A549 treated with AZD9567 at 1 μM for 4 hours (cell line): ENCODE measurements around the gene PCDHA1. TPM values are rescaled to one million over a fixed set of nuclear protein-coding genes. Genes with fewer than 3 reads are reported as not detected.

Experiments used
- total RNA-seq: library from RNA; stranded (reverse); fragments of 200-300 nt; extraction: Qiagen RNA extraction; gene quantifications from 5 replicates; pipeline ENCODE4 v1.2.3, GENCODE V29; 2022; ENCODE audit not compliant: insufficient read depth

The PCDHA1 gene
- total RNA-seq, 1 experiment from 2014 or later, result 0.17 TPM

DNA sequence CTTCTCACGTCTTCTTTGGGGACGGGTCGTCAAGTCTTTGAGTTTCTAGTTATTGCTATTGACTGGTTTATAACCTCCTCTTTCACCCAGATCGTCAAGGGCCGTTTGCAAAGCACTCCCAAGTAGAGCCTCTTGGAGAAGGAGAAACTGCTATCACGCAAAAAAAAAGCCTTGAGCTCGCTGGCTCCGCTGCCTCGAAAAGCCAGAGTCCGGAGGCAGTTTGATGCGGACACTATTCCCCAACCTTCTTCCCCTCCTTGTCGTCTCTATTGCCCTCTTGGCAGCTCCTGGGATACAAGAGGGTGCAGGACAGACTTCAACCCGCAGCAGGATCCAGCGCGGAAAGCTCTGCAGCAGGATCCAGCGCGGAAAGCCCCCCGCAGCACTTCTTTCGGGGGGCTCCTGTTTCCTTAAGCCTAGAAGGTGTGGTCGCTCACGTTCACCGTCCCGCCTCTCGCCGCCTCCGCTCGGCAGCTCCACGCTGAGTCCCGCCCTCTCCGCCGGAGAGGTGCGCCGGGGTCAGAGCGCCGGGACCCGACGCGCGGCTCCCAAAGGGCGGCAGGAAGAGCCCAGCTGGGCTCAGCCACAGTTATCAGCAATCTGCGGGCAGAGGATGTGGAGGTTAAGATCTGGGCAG is 140.0 kb downstream of the PCDHA1 start, which contains the start of gene PCDHAC1:
Gene PCDHAC1, plus strand, starts transcription at position 494 of the 637 bp plus-strand sequence. CDS start 594 bp downstream, outside the sequence.

DNA sequence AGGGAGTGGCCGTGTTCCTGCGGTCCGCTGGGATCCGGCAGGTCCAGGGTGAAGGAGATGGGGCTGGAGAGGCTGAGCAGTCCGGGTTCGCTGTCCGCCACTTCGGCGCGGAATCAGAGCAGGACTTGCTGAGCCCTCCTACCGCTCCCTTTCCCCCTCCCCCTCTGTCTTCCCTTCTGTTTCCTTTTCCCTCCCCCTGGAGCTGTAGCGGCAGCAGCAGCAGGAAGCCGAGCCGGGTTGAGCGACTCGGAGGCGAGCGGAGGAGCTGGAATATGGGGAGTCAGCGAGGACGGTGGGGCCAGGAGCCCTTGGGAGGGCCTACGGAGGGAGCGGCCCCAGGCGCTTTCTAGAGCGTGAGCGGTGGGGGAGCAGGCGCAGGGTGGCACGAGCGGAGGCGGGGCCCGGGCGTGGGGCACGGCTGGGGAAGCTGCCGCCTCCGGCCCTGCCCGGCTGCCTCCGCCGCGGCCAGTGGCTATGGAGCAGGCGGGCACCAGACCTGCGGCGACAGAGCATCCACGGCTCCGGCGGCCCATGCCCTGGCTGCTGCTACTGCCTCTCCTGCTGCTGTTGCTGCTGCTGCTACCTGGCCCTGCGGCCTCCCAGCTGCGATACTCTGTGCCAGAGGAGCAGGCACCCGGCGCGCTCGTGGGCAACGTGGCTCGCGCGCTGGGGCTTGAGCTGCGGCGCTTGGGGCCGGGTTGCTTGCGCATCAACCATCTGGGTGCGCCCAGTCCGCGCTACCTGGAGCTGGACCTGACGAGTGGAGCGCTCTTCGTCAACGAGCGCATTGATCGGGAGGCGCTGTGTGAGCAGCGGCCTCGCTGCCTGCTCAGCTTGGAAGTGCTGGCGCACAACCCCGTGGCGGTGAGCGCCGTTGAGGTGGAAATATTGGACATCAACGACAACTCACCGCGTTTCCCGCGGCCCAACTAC is 180.6 kb downstream of the PCDHA1 start, which contains the start of gene PCDHAC2:
Gene PCDHAC2, plus strand, starts transcription at position 184 of the 933 bp plus-strand sequence. Its CDS starts 291 bp downstream, at position 475.

DNA sequence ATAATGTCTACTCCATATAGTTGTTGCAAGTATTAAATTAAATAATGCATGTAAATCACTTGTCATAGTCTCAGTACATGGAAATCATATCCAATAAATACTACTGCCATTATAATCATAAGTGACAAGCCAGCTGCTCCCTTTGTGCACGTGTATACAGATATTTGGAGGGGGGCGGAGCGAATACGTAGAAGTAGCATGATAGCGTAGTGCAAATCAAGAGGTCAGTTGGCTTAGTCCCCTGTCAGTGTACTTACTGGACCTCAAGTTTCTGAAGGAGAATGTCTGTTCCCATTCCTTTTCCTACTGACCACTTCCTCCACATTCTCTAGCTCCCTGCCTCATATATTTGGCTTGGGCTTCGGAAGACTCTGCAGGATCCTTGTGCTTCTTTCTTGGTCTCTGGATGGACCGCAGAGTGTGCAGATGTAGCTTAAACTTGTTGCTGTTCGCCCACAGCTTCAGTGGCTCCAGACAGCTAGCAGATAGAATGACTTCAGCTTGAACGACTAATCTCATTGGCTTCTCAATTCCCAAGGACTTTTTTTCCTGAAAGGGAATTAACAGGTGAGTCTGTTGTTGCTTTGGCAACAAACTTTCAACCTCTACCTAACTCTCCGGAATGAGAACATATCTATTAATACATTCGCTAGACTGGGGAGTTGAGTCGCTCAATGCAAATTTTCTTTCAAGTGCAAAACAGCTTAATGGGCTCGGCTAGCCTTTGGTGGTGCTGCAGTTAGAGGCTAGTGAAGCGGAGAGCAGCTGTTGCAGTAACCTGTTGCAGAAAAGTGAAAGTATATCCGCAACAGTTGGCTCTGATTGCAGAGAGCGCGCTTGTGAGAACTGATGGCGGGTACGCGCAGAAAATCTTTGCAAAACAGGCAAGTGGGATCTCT is 264.9 kb downstream of the PCDHA1 start, which contains the start of gene PCDHB1:
Gene PCDHB1, plus strand, starts transcription at position 753 of the 899 bp plus-strand sequence. Its CDS starts 97 bp downstream, at position 850.

Other genes with a start within 250 kb of the PCDHA1 start
- 2.5 to 4.0 TPM (median 3.1 TPM) in 4 of 5 replicates, not detected in the other for gene EIF4EBP3, start 238.5 kb upstream of the PCDHA1 start, total RNA-seq
- gene SRA1, start 228.7 kb upstream of the PCDHA1 start, total RNA-seq, result 35.3 to 51.4 TPM (median 46.1 TPM) in 5 replicates
- 6.4 to 8.7 TPM (median 7.6 TPM) in 5 replicates for gene APBB3, start 221.5 kb upstream of the PCDHA1 start, total RNA-seq
- gene SLC35A4, start 221.3 kb upstream of the PCDHA1 start, total RNA-seq, result 68.6 to 83.5 TPM (median 75.4 TPM) in 5 replicates
- gene CD14, start 153.0 kb upstream of the PCDHA1 start, total RNA-seq, result 3.5 to 8.4 TPM (median 4.3 TPM) in 5 replicates
- gene TMCO6, start 146.7 kb upstream of the PCDHA1 start, total RNA-seq, result 7.6 to 17.9 TPM (median 15.2 TPM) in 5 replicates
- 83.8 to 126 TPM (median 125 TPM) in 5 replicates for gene NDUFA2, start 138.5 kb upstream of the PCDHA1 start, total RNA-seq
- gene IK, start 138.3 kb upstream of the PCDHA1 start, total RNA-seq, result 86.0 to 142 TPM (median 88.2 TPM) in 5 replicates
- 29.5 to 34.8 TPM (median 31.2 TPM) in 5 replicates for gene WDR55, start 121.2 kb upstream of the PCDHA1 start, total RNA-seq
- 0.91 to 1.1 TPM (median 0.98 TPM) in 4 of 5 replicates, not detected in the other for gene DND1, start 112.6 kb upstream of the PCDHA1 start, total RNA-seq
- 76.1 to 99.2 TPM (median 80.5 TPM) in 5 replicates for gene HARS1, start 94.8 kb upstream of the PCDHA1 start, total RNA-seq
- 33.3 to 39.5 TPM (median 37.6 TPM) in 5 replicates for gene HARS2, start 94.7 kb upstream of the PCDHA1 start, total RNA-seq
- gene ZMAT2, start 85.7 kb upstream of the PCDHA1 start, total RNA-seq, result 79.6 to 128 TPM (median 85.6 TPM) in 5 replicates
- gene PCDHA2, start 8.7 kb downstream of the PCDHA1 start, total RNA-seq, result 0.03 to 0.08 TPM (median 0.07 TPM) in 4 of 5 replicates, not detected in the other
- 0.75 to 1.6 TPM (median 0.85 TPM) in 5 replicates for gene PCDHA3, start 14.9 kb downstream of the PCDHA1 start, total RNA-seq
- gene PCDHA4, start 20.9 kb downstream of the PCDHA1 start, total RNA-seq, result 1.2 to 3.4 TPM (median 1.7 TPM) in 5 replicates
- 0.57 to 0.63 TPM (median 0.59 TPM) in 5 replicates for gene PCDHA5, start 35.5 kb downstream of the PCDHA1 start, total RNA-seq
- 0.02 to 0.05 TPM (median 0.03 TPM) in 4 of 5 replicates, not detected in the other for gene PCDHA6, start 41.8 kb downstream of the PCDHA1 start, total RNA-seq
- gene PCDHA7, start 48.1 kb downstream of the PCDHA1 start, total RNA-seq, result 0.09 to 0.12 TPM (median 0.12 TPM) in 4 of 5 replicates, not detected in the other
- gene PCDHA8, start 55.0 kb downstream of the PCDHA1 start, total RNA-seq, result 0.04 to 0.10 TPM (median 0.08 TPM) in 3 of 5 replicates, not detected in the others
- 0.02 TPM in 1 of 5 replicates, not detected in the others for gene PCDHA9, start 62.2 kb downstream of the PCDHA1 start, total RNA-seq
- gene PCDHA10, start 69.8 kb downstream of the PCDHA1 start, total RNA-seq, result 0.01 to 0.05 TPM (median 0.02 TPM) in 3 of 5 replicates, not detected in the others
- gene PCDHA11, start 82.8 kb downstream of the PCDHA1 start, total RNA-seq, result 0.06 to 0.18 TPM (median 0.13 TPM) in 4 of 5 replicates, not detected in the other
- 1.6 to 3.1 TPM (median 2.8 TPM) in 5 replicates for gene PCDHA12, start 89.2 kb downstream of the PCDHA1 start, total RNA-seq
- 0.05 to 0.07 TPM (median 0.06 TPM) in 4 of 5 replicates, not detected in the other for gene PCDHA13, start 96.0 kb downstream of the PCDHA1 start, total RNA-seq
- gene PCDHAC1, start 140.2 kb downstream of the PCDHA1 start, total RNA-seq, result 1.9 to 3.7 TPM (median 2.1 TPM) in 5 replicates
- 3.1 to 3.5 TPM (median 3.3 TPM) in 5 replicates for gene PCDHAC2, start 180.3 kb downstream of the PCDHA1 start, total RNA-seq